ENCODE data around the gene KIAA1755.

- TF ChIP-seq CTCF (IDR thresholded peaks at IDR 0.05) (no peak), POLR2A (IDR thresholded peaks at IDR 0.05) (no peak), EP300 (IDR thresholded peaks at IDR 0.05) (no peak)
Measured at GRCh38 chr20:38249536-38250310, 10.8 kb downstream of the KIAA1755 start.

Measured in tibial nerve (tissue), 4 donors.